H1 (cell line): Measurements from ENCODE around the gene GDF3. TPM values are rescaled to one million over a fixed set of nuclear protein-coding genes. Genes with fewer than 3 reads are reported as not detected.

Experiments used
- CTCF ChIA-PET: fragments of 300-600 bp; sonication (Branson Sonifier 250); formaldehyde crosslinking; loops from one replicate; lab custom pipeline; 2021; ENCODE audit not compliant: partially characterized antibody; lab: Charles Lee
- POLR2A ChIA-PET: fragments of 300-600 bp; sonication (Branson Sonifier 250); formaldehyde crosslinking; loops from one replicate; lab custom pipeline; 2021; ENCODE audit warnings: inconsistent platforms; ENCODE audit not compliant: partially characterized antibody; lab: Charles Lee
- DNase-seq, 2 experiments: peaks; one replicate each; pipeline versions ENCODE4 v3.0.0 to v3.0.0-alpha.2; 2010 to 2022; ENCODE audit warnings: low spot score in 2 of 2, low read depth in 1 of 2, mixed read lengths in 1 of 2
- FAIRE-seq: peaks from 2 replicates; lab custom pipeline; 2011; peaks lifted over from hg19 to GRCh38; lab: Jason Lieb, UNC
- H2AFZ ChIP-seq: 2 replicates; pipeline ENCODE4 v1.8.1; 2012; ENCODE audit warnings: low read length, inconsistent platforms
- H2AK5ac ChIP-seq: 2 replicates; pipeline ENCODE4 v1.6.1; 2013; ENCODE audit warnings: low read depth, low read length
- H2BK120ac ChIP-seq: replicated peaks from 2 replicates; pipeline ENCODE3; 2013; ENCODE audit warnings: low read depth, low read length, inconsistent platforms
- H2BK12ac ChIP-seq: 2 replicates; pipeline ENCODE4 v1.6.1; 2013; ENCODE audit warnings: low read depth, low read length
- H2BK15ac ChIP-seq: 2 replicates; pipeline ENCODE4 v1.6.1; 2013; ENCODE audit warnings: low read length
- H2BK20ac ChIP-seq: 2 replicates; pipeline ENCODE4 v1.6.1; 2013; ENCODE audit warnings: low read length
- H2BK5ac ChIP-seq: 2 replicates; pipeline ENCODE4 v1.6.1; 2013; ENCODE audit warnings: low read depth, low read length
- H3K14ac ChIP-seq: 2 replicates; pipeline ENCODE4 v1.6.1; 2013; ENCODE audit warnings: inconsistent platforms; ENCODE audit not compliant: insufficient read length
- H3K18ac ChIP-seq: 2 replicates; pipeline ENCODE4 v1.6.1; 2013; ENCODE audit warnings: low read length; ENCODE audit errors: extremely low read depth
- H3K23ac ChIP-seq: 2 replicates; pipeline ENCODE4 v1.6.1; 2013; ENCODE audit warnings: inconsistent platforms; ENCODE audit not compliant: insufficient read length
- H3K23me2 ChIP-seq: 2 replicates; pipeline ENCODE4 v1.6.1; 2013; ENCODE audit warnings: low read depth, low read length
- H3K27ac ChIP-seq: 2 replicates; pipeline ENCODE4 v1.6.1; 2011; ENCODE audit warnings: low read depth, low read length, inconsistent platforms
- H3K27me3 ChIP-seq, 4 experiments: replicated peaks in 1 of 4; 1 replicate in 1 of 4; 2 replicates in 3 of 4; pipeline versions ENCODE4 v1.6.1 to v1.8.1; 2011 to 2013; ENCODE audit warnings: low read length in 3 of 4, mild to moderate bottlenecking in 3 of 4, inconsistent platforms in 2 of 4, mixed read lengths in 2 of 4, moderate library complexity in 1 of 4; ENCODE audit not compliant: control insufficient read depth in 3 of 4, insufficient read depth in 3 of 4; ENCODE audit errors: extremely low read depth in 1 of 4
- H3K36me3 ChIP-seq, 4 experiments: 2 replicates each; pipeline versions ENCODE4 v1.6.1 to v1.8.1; 2011 to 2013; ENCODE audit warnings: mild to moderate bottlenecking in 4 of 4, low read length in 3 of 4, moderate library complexity in 2 of 4, control low read depth in 1 of 4, inconsistent platforms in 1 of 4; ENCODE audit not compliant: insufficient read depth in 4 of 4, control insufficient read depth in 2 of 4
- H3K4ac ChIP-seq: replicated peaks from 2 replicates; pipeline ENCODE3; 2013; ENCODE audit warnings: low read length, low read depth, mixed read lengths, inconsistent platforms; ENCODE audit not compliant: insufficient read length
- H3K4me1 ChIP-seq, 4 experiments: replicated peaks in 1 of 4; 1 replicate in 1 of 4; 2 replicates in 3 of 4; pipeline versions ENCODE4 v1.6.1 to v1.8.1; 2011 to 2013; ENCODE audit warnings: low read length in 3 of 4, inconsistent platforms in 2 of 4, mixed read lengths in 1 of 4; ENCODE audit not compliant: insufficient read depth in 4 of 4, control insufficient read depth in 3 of 4
- H3K4me2 ChIP-seq, 2 experiments: 2 replicates each; pipeline versions ENCODE4 v1.6.1 to v1.8.1; 2011 to 2013; ENCODE audit warnings: low read depth in 2 of 2, low read length in 2 of 2, control low read depth in 1 of 2, inconsistent platforms in 1 of 2, mild to moderate bottlenecking in 1 of 2; ENCODE audit not compliant: insufficient read depth in 1 of 2
- H3K4me3 ChIP-seq, 4 experiments: fragments of 200-600, 300-600 bp in 1 of 4; sonication (generic), shearing (Covaris generic), sonication (Bioruptor Twin) in 1 of 4; 2 replicates each; pipeline versions ENCODE4 v1.5.1 to v1.8.1; 2011 to 2016; ENCODE audit warnings: low read length in 4 of 4, low read depth in 3 of 4, control low read depth in 2 of 4, inconsistent platforms in 2 of 4, mild to moderate bottlenecking in 2 of 4, mixed read lengths in 1 of 4, moderate library complexity in 1 of 4; ENCODE audit not compliant: insufficient read depth in 2 of 4; ENCODE audit errors: extremely low read depth in 1 of 4
- H3K56ac ChIP-seq: replicated peaks from 2 replicates; pipeline ENCODE3; 2013; ENCODE audit warnings: low read depth, mild to moderate bottlenecking, mixed read lengths, low read length, inconsistent platforms; ENCODE audit not compliant: insufficient read length
- H3K79me1 ChIP-seq: 2 replicates; pipeline ENCODE4 v1.6.1; 2013; ENCODE audit warnings: low read depth, low read length, control low read depth
- H3K79me2 ChIP-seq, 2 experiments: 2 replicates each; pipeline versions ENCODE4 v1.6.1 to v1.8.1; 2012 to 2013; ENCODE audit warnings: low read length in 2 of 2, mild to moderate bottlenecking in 2 of 2, inconsistent platforms in 1 of 2; ENCODE audit not compliant: insufficient read depth in 2 of 2, control insufficient read depth in 1 of 2
- H3K9ac ChIP-seq, 4 experiments: replicated peaks in 1 of 4; 1 replicate in 1 of 4; 2 replicates in 3 of 4; pipeline versions ENCODE4 v1.6.1 to v1.8.1; 2011 to 2013; ENCODE audit warnings: low read depth in 3 of 4, low read length in 3 of 4, control low read depth in 2 of 4, mild to moderate bottlenecking in 2 of 4, moderate library complexity in 2 of 4, inconsistent platforms in 1 of 4; ENCODE audit errors: extremely low read depth in 1 of 4
- H3K9me3 ChIP-seq, 2 experiments: 2 replicates each; pipeline versions ENCODE4 v1.6.1 to v1.8.1; 2012 to 2013; ENCODE audit warnings: mild to moderate bottlenecking in 2 of 2, moderate library complexity in 2 of 2, control low read depth in 1 of 2, inconsistent platforms in 1 of 2, low read depth in 1 of 2, low read length in 1 of 2, mixed read lengths in 1 of 2; ENCODE audit not compliant: insufficient read depth in 2 of 2
- H4K20me1 ChIP-seq, 2 experiments: replicated peaks in 1 of 2; 2 replicates each; pipeline versions ENCODE3 to v1.8.1; 2011 to 2013; ENCODE audit warnings: inconsistent platforms in 2 of 2, low read length in 2 of 2, mild to moderate bottlenecking in 1 of 2; ENCODE audit not compliant: insufficient read depth in 2 of 2, control insufficient read depth in 1 of 2
- H4K5ac ChIP-seq: 2 replicates; pipeline ENCODE4 v1.6.1; 2013; ENCODE audit warnings: low read length, low read depth, mixed read lengths, inconsistent platforms; ENCODE audit not compliant: insufficient read length
- H4K8ac ChIP-seq: 2 replicates; pipeline ENCODE4 v1.8.0; 2013; ENCODE audit warnings: mild to moderate bottlenecking, moderate library complexity, low read length, inconsistent platforms; ENCODE audit not compliant: insufficient read depth; ENCODE audit errors: extremely low read depth
- H4K91ac ChIP-seq: replicated peaks from 2 replicates; pipeline ENCODE3; 2013; ENCODE audit warnings: low read length, mixed read lengths, inconsistent platforms; ENCODE audit not compliant: insufficient read length
- JUND ChIP-seq: IDR thresholded peaks from 2 replicates; pipeline ENCODE4 v1.6.1; 2011; ENCODE audit warnings: mild to moderate bottlenecking, improper control_type of control experiment, low read length
- SUZ12 ChIP-seq: fragments of 200-600 bp; sonication (generic); IDR thresholded peaks from 2 replicates; pipeline ENCODE4 v1.6.1; 2012; ENCODE audit warnings: mild to moderate bottlenecking, inconsistent platforms, low read length, moderate library complexity, mixed read lengths
- WGBS, 2 experiments: shearing (Covaris generic) in 1 of 2; methylation state at CpG; one replicate each; pipeline versions ENCODE4 v1.1.6 to v1.1.7; 2013 to 2015; ENCODE audit warnings: low lambda C conversion rate in 2 of 2, mixed read lengths in 2 of 2, inconsistent platforms in 1 of 2, low coverage in 1 of 2, missing lambda C conversion rate in 1 of 2; ENCODE audit not compliant: insufficient replicate concordance in 2 of 2, insufficient coverage in 1 of 2, insufficient read length in 1 of 2; ENCODE audit errors: extremely low coverage in 1 of 2, missing lambda C conversion rate in 1 of 2; 5-methylcytosine and 5-hydroxymethylcytosine counted together
- polyA plus RNA-seq, 7 experiments: library from polyadenylated mRNA; depleted of rRNA in 3 of 7; stranded (reverse) in 5 of 7; unstranded in 2 of 7; fragments of >200 nt in 5 of 7; fragments of 200-250 nt in 2 of 7; gene quantifications; 1 replicate in 5 of 7; 2 replicates in 1 of 7; 4 replicates in 1 of 7; pipeline versions ENCODE4 v1.2.1 to v1.2.3, GENCODE V29; 2011 to 2013; ENCODE audit warnings: missing spikeins in 2 of 7, mixed read lengths in 2 of 7
- total RNA-seq: library from RNA; stranded (reverse); fragmentation: NEBNext Ultra II Directional; extraction: Animal tissue kit (Norgen Biotek cat#: 25700); gene quantifications from 2 replicates; pipeline ENCODE4 v1.2.1, GENCODE V29; 2021

The GDF3 gene
- total and polyA plus RNA-seq, 2 of the 8 experiments (the other 6 are each of a cell fraction or from before 2014, with no cell fraction given), result 4.3 to 16.8 TPM

- H4K8ac ChIP-seq, result no peak overlapping the region
- H3K14ac ChIP-seq, result no peak overlapping the region
- no peak overlapping the region for H3K9ac ChIP-seq
- no peaks in the 10 kb centered on the region for H3K9me3 ChIP-seq
- FAIRE-seq (peak; percentile 81), DNase-seq (no peak)
- no peaks in the 10 kb centered on the region for H3K36me3 ChIP-seq
- CTCF ChIA-PET, result interaction anchor here (8.0 kb wide), 1 partner anchor 123 kb away, joined by 128 read pairs; no protein-coding TSS in a partner anchor
- no peak overlapping the region for H3K4ac ChIP-seq
- H2BK12ac ChIP-seq, result no peak overlapping the region
- H4K20me1 ChIP-seq, result no peaks in the 10 kb centered on the region
- TF ChIP-seq JUND (no peak), SUZ12 (no peak)
- H3K4me1 ChIP-seq, result 0 out of 7 replicates have a peak, but pooled peaks cover 0 to 2% (median 0%) of the 10 kb centered on the region in 4 experiments
- no peak overlapping the region for H4K5ac ChIP-seq
- 47% methylated on average over 2 of the region's 2 CpGs; no CpG with 5 or more reads in 1 of the 2 experiments for WGBS, 2 experiments
- H3K23ac ChIP-seq, result no peak overlapping the region
- H4K91ac ChIP-seq, result no peak overlapping the region
- peak overlapping the region; percentile 43; the same call in 1 of the 2 replicates for H2BK20ac ChIP-seq
- H2BK15ac ChIP-seq, result peak overlapping the region; percentile 8; the same call in 1 of the 2 replicates
- H3K79me1 ChIP-seq, result no peaks in the 10 kb centered on the region
- no peaks in the 10 kb centered on the region for H3K79me2 ChIP-seq
- no peaks in the 10 kb centered on the region for H3K27me3 ChIP-seq
- H2AK5ac ChIP-seq, result no peak overlapping the region
- no peak overlapping the region for H3K56ac ChIP-seq
- H2BK120ac ChIP-seq, result no peak overlapping the region
- no peak overlapping the region for H3K18ac ChIP-seq
- POLR2A ChIA-PET, result no interaction called here
- H3K27ac ChIP-seq, result no peak overlapping the region
- no peaks in the 10 kb centered on the region for H3K23me2 ChIP-seq
- no peak overlapping the region for H3K4me2 ChIP-seq
- H3K4me3 ChIP-seq, result no peak overlapping the region
- no peak overlapping the region for H2BK5ac ChIP-seq
- H2AFZ ChIP-seq, result no peak overlapping the region
These were observed 14.0 kb downstream of the GDF3 start for GRCh38 chr12:7681535-7681934.
